HCT116 (cell line): ENCODE results near the gene KSR1. TPM values are rescaled to one million over a fixed set of nuclear protein-coding genes. Genes with fewer than 3 reads are reported as not detected.

Experiments used
- ATAC-seq: fragments of 200-7000 bp; cut with Tn5 transposase; 2 replicates; pipeline ENCODE4 v1.9.1; 2020; ENCODE audit warnings: mild to moderate bottlenecking, moderate library complexity
- BruUV-seq: library from RNA; stranded (reverse); fragments of 400-500 nt; replicated peaks from 2 replicates; lab custom pipeline; 2021; lab: Mats Ljungman, UMichigan
- CTCF ChIA-PET: fragments of 300-600 bp; sonication (Branson Sonifier 250); formaldehyde crosslinking; loops from one replicate; lab custom pipeline; 2021; ENCODE audit warnings: antibody characterized with exemption; lab: Charles Lee
- POLR2A ChIA-PET: fragments of 300-600, 350-600 bp; sonication (Branson Sonifier 250); formaldehyde crosslinking; loops from one replicate; lab custom pipeline; 2021; ENCODE audit warnings: antibody characterized with exemption; lab: Charles Lee
- RAD21 ChIA-PET, 2 experiments: fragments of 300-600 bp; sonication (Branson Sonifier 250); formaldehyde crosslinking; loops; one replicate each; lab custom pipeline; 2023; ENCODE audit warnings: low total read pairs in 2 of 2; ENCODE audit not compliant: uncharacterized antibody in 2 of 2, unreplicated experiment in 2 of 2, low non-redundant PET in 1 of 2; lab: Charles Lee
- DNase-seq: peaks from one replicate; pipeline ENCODE4 v3.0.0-alpha.2; 2010; ENCODE audit warnings: low read depth, low spot score
- H2AFZ ChIP-seq: fragments of 200-600 bp; shearing (Covaris generic), sonication (generic); 2 replicates; pipeline ENCODE4 v1.6.1; 2017; ENCODE audit warnings: low read depth, mixed run types, mixed read lengths, antibody characterized with exemption, low read length; ENCODE audit not compliant: poor library complexity, severe bottlenecking
- H3K27ac ChIP-seq: 2 replicates; pipeline ENCODE4 v1.5.1; 2012; ENCODE audit warnings: low read depth, low read length
- H3K27me3 ChIP-seq: fragments of 200-600 bp; sonication (generic); 2 replicates; pipeline ENCODE4 v1.6.1; 2016; ENCODE audit warnings: mixed run types, low read length, mixed read lengths; ENCODE audit not compliant: insufficient read depth
- H3K36me3 ChIP-seq, 2 experiments: fragments of 200-500 bp in 1 of 2; fragments of 200-600 bp in 1 of 2; sonication (Bioruptor generic) in 1 of 2; sonication (generic) in 1 of 2; 2 replicates each; pipeline versions ENCODE4 v1.5.1 to v1.6.1; 2014 to 2016; ENCODE audit warnings: low read length in 2 of 2, inconsistent platforms in 1 of 2, mixed read lengths in 1 of 2, mixed run types in 1 of 2; ENCODE audit not compliant: insufficient read depth in 2 of 2, control insufficient read depth in 1 of 2
- H3K4me1 ChIP-seq, 2 experiments: fragments of 200-600 bp in 1 of 2; sonication (generic) in 1 of 2; 2 replicates each; pipeline versions ENCODE4 v1.5.1 to v1.6.1; 2012 to 2017; ENCODE audit warnings: low read length in 2 of 2, inconsistent platforms in 1 of 2, mild to moderate bottlenecking in 1 of 2, mixed read lengths in 1 of 2, mixed run types in 1 of 2, moderate library complexity in 1 of 2; ENCODE audit not compliant: insufficient read depth in 2 of 2, control insufficient read depth in 1 of 2
- H3K4me2 ChIP-seq: fragments of 200-600 bp; sonication (generic); 2 replicates; pipeline ENCODE4 v1.6.1; 2017; ENCODE audit warnings: mixed run types, low read length, mixed read lengths
- H3K4me3 ChIP-seq, 2 experiments: fragments of 200-600 bp in 1 of 2; sonication (generic) in 1 of 2; replicated peaks in 1 of 2; 2 replicates each; pipeline ENCODE4 v1.5.1; 2011 to 2016; ENCODE audit warnings: low read length in 2 of 2, control low read depth in 1 of 2, low read depth in 1 of 2, mild to moderate bottlenecking in 1 of 2, mixed read lengths in 1 of 2, mixed run types in 1 of 2
- H3K79me2 ChIP-seq: fragments of 200-600 bp; sonication (generic); 2 replicates; pipeline ENCODE4 v1.6.1; 2017; ENCODE audit warnings: mild to moderate bottlenecking, mixed run types, low read length, moderate library complexity, mixed read lengths; ENCODE audit not compliant: insufficient read depth
- H3K9ac ChIP-seq: fragments of 200-600 bp; sonication (generic); 2 replicates; pipeline ENCODE4 v1.6.1; 2016; ENCODE audit warnings: low read length, mixed read lengths
- H3K9me2 ChIP-seq: fragments of 200-600 bp; sonication (generic), shearing (Covaris generic); 2 replicates; pipeline ENCODE4 v1.6.1; 2017; ENCODE audit warnings: mixed run types, mild to moderate bottlenecking, moderate library complexity; ENCODE audit not compliant: insufficient read depth
- H3K9me3 ChIP-seq, 2 experiments: fragments of 200-500 bp in 1 of 2; fragments of 200-600 bp in 1 of 2; sonication (Bioruptor generic) in 1 of 2; sonication (generic) in 1 of 2; 2 replicates each; pipeline ENCODE4 v1.6.1; 2014 to 2017; ENCODE audit warnings: low read length in 2 of 2, mixed read lengths in 2 of 2, inconsistent platforms in 1 of 2, low read depth in 1 of 2, mild to moderate bottlenecking in 1 of 2, mixed run types in 1 of 2, moderate library complexity in 1 of 2; ENCODE audit not compliant: control insufficient read depth in 1 of 2, insufficient read depth in 1 of 2
- H4K20me1 ChIP-seq: fragments of 200-600 bp; sonication (generic), shearing (Covaris generic); 2 replicates; pipeline ENCODE4 v1.6.1; 2017; ENCODE audit warnings: mixed run types, mild to moderate bottlenecking, moderate library complexity; ENCODE audit not compliant: insufficient read depth
- ATF3 ChIP-seq: IDR thresholded peaks from 2 replicates; pipeline ENCODE4 v1.6.1; 2012
- CBX3 ChIP-seq: IDR thresholded peaks from 2 replicates; pipeline ENCODE4 v1.6.1; 2012; ENCODE audit warnings: low read depth
- EGR1 ChIP-seq: IDR thresholded peaks from 2 replicates; pipeline ENCODE4 v1.6.1; 2012; ENCODE audit warnings: low read depth
- EZH2 ChIP-seq: fragments of 200-600 bp; sonication (generic); IDR thresholded peaks from 2 replicates; pipeline ENCODE4 v1.6.1; 2017; ENCODE audit warnings: antibody characterized with exemption, mixed run types
- EZH2phosphoT487 ChIP-seq: fragments of 200-600 bp; IDR thresholded peaks from 2 replicates; pipeline ENCODE4 v1.6.1; 2018; ENCODE audit warnings: antibody characterized with exemption, borderline replicate concordance
- FOSL1 ChIP-seq: IDR thresholded peaks from 2 replicates; pipeline ENCODE4 v1.6.1; 2012; ENCODE audit warnings: low read depth
- JUND ChIP-seq: IDR thresholded peaks from 2 replicates; pipeline ENCODE4 v1.6.1; 2012
- POLR2A ChIP-seq: IDR thresholded peaks from 2 replicates; pipeline ENCODE4 v1.7.0; 2011; ENCODE audit warnings: borderline replicate concordance; ENCODE audit not compliant: insufficient read depth, insufficient read length; ENCODE audit errors: extremely low read depth
- RAD21 ChIP-seq: IDR thresholded peaks from 2 replicates; pipeline ENCODE4 v1.6.1; 2012; ENCODE audit warnings: low read depth, mild to moderate bottlenecking
- SIN3A ChIP-seq: IDR thresholded peaks from 2 replicates; pipeline ENCODE4 v1.6.1; 2012; ENCODE audit warnings: low read depth
- SP1 ChIP-seq: IDR thresholded peaks from 2 replicates; pipeline ENCODE4 v1.6.1; 2012; ENCODE audit warnings: low read depth
- SRF ChIP-seq: IDR thresholded peaks from 2 replicates; pipeline ENCODE4 v1.6.1; 2012; ENCODE audit warnings: low read depth
- TCF7L2 ChIP-seq: IDR thresholded peaks from 2 replicates; pipeline ENCODE4 v1.7.0; 2011; ENCODE audit warnings: borderline replicate concordance, inconsistent platforms; ENCODE audit not compliant: insufficient read depth, insufficient read length; ENCODE audit errors: extremely low read depth
- YY1 ChIP-seq: IDR thresholded peaks from 2 replicates; pipeline ENCODE4 v1.6.1; 2011; ENCODE audit warnings: low read length, low read depth, moderate library complexity, mild to moderate bottlenecking; ENCODE audit not compliant: insufficient replicate concordance; ENCODE audit errors: extremely low read depth
- ZBTB33 ChIP-seq: IDR thresholded peaks from 2 replicates; pipeline ENCODE4 v1.6.1; 2011; ENCODE audit warnings: mild to moderate bottlenecking, low read length, moderate library complexity; ENCODE audit not compliant: insufficient replicate concordance; ENCODE audit errors: extremely low read depth
- ZNF274 ChIP-seq: fragments of 200-500 bp; sonication (Bioruptor generic); IDR thresholded peaks from 2 replicates; pipeline ENCODE4 v1.6.1; 2014; ENCODE audit warnings: mild to moderate bottlenecking, low read depth, low read length, inconsistent platforms
- intact Hi-C: fragments of 100-400 bp; cut with micrococcal nuclease; formaldehyde crosslinking; loops from 2 replicates; pipeline ENCODE4 v1.10.0; 2022
- total RNA-seq: library from RNA; stranded (reverse); gene quantifications from one replicate; pipeline ENCODE4 v1.2.1, GENCODE V29; 2021; ENCODE audit not compliant: unreplicated experiment

KSR1 gene
- total RNA-seq, 1 experiment from 2014 or later = 16.5 TPM

GRCh38 chr17:27616414-27616813 lies 160.2 kb downstream of the KSR1 start (continued):
- TF ChIP-seq TCF7L2 = no peak
- no peak for TF ChIP-seq SIN3A

- DNase-seq (no peak), ATAC-seq (no peak)
- ChIA-PET RAD21 (no interaction called here), CTCF (no interaction called here), POLR2A (no interaction called here)
- Histone ChIP-seq H3K9ac (no peak overlapping the region), H3K9me2 (no peaks in the 10 kb centered on the region), H3K79me2 (no peaks in the 10 kb centered on the region), H3K27me3 (no peaks in the 10 kb centered on the region), H3K4me1 (no peaks in the 10 kb centered on the region), H3K36me3 (peaks cover 0 to 4% of the 10 kb centered on the region in 2 experiments; a peak in 2 of 4 replicates), H3K27ac (no peak overlapping the region), H3K9me3 (no peaks in the 10 kb centered on the region), H3K4me3 (no peak overlapping the region), H4K20me1 (no peaks in the 10 kb centered on the region), H3K4me2 (no peak overlapping the region), H2AFZ (no peak overlapping the region)
- BruUV-seq = no TSS peak
- intact Hi-C loops = no loop called here
- no peak for TF ChIP-seq ZBTB33
- no peak for TF ChIP-seq EGR1
- no peak for TF ChIP-seq YY1
- TF ChIP-seq SIN3A = no peak
These were observed 162.2 kb downstream of the KSR1 start for GRCh38 chr17:27618417-27618816.

GRCh38 chr17:27620721-27621120 lies 164.5 kb downstream of the KSR1 start:
- ChIA-PET RAD21 (no interaction called here), CTCF (no interaction called here), POLR2A (no interaction called here)
- Histone ChIP-seq H3K4me3 (no peak overlapping the region), H3K27ac (no peak overlapping the region), H3K36me3 (peaks cover 0 to 4% of the 10 kb centered on the region in 2 experiments; a peak in 1 of 4 replicates), H3K79me2 (no peaks in the 10 kb centered on the region), H4K20me1 (no peaks in the 10 kb centered on the region), H3K9me2 (no peaks in the 10 kb centered on the region), H3K4me1 (no peaks in the 10 kb centered on the region), H3K27me3 (no peaks in the 10 kb centered on the region), H3K9me3 (no peaks in the 10 kb centered on the region), H2AFZ (no peak overlapping the region), H3K9ac (no peak overlapping the region), H3K4me2 (no peak overlapping the region)
- intact Hi-C loops = no loop called here
- BruUV-seq = no TSS peak
- DNase-seq (no peak), ATAC-seq (no peak)
- TF ChIP-seq EZH2 (no peak), TCF7L2 (no peak), ATF3 (no peak), SP1 (no peak), JUND (no peak), FOSL1 (no peak), EZH2phosphoT487 (no peak), EGR1 (no peak), SRF (no peak), POLR2A (no peak), ZNF274 (no peak), ZBTB33 (no peak), CBX3 (no peak), RAD21 (no peak)
